ENCODE results near the gene SULF2.

SULF2 gene

DNA sequence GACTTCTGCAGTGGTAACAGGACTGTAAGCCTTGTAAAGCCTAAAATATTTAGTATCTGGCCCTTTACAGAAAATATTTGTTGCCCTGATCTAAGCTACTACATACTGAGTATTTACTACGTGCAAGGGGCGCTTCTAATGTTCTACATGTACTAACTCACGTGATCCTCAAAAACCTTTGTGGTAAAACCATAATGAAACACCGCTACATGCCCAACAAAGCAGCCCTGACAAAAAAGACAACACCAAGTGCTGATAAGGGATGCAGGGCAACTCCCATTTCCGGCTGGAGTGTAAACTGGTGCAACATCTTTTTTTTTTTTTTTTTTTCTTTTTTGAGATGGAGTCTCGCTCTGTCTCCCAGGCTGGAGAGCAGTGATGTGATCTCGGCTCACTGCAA lies 85.0 kb downstream of the SULF2 start:
- DNase-seq (ENCODE audit: low read depth), result no peak
- no peak overlapping the region for H3K4me3 ChIP-seq (ENCODE audit: low read depth, low read length)

DNA sequence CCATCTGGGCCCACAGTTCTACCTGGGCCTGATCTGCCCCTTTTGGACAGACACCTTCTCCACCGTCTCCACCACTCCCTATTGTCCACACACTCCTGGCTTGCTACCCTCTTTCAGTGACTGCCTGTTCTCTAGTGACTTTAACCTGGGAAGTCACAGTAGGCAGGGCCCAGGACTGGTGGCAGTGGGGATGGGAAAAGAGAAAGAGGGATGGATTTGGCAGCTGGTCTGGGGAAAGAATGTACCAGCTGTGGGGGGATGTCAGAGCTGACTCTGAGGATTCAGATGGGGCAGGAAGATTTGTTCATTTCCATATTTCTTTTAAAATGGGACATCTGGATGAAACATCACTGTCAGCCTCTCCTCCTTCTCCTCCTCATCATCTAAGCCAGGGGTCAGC lies 85.5 kb downstream of the SULF2 start:
- no peak for DNase-seq (ENCODE audit: low read depth)
- no peak overlapping the region for H3K4me3 ChIP-seq (ENCODE audit: low read depth, low read length)

DNA sequence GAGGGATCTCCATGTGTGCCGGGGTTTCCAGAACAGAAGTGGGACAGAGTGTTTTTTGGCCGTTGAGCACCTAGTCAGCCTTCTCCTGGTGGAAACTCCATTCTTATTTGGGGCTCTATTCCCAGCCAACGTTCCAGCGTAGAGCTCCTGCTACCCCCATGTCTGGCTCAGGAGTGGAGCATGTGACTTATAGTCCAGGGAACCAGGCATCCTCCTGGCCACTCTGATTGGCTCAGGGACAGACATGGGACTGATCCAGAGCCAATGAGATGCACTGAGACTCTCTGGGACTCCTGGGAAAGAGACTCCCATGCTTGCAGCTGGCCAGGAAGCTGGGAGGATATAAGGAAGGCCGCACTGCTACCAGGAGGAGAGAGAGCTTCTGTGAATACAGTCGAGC lies 87.1 kb downstream of the SULF2 start:
- no peak for DNase-seq (ENCODE audit: low read depth)
- no peak overlapping the region for H3K4me3 ChIP-seq (ENCODE audit: low read depth, low read length)

- no peak overlapping the region for H3K4me3 ChIP-seq (ENCODE audit: low read depth, low read length)
- no peak for DNase-seq (ENCODE audit: low read depth)
These were observed 88.4 kb downstream of the SULF2 start for GRCh38 chr20:47696856-47697255.

- no peak for DNase-seq (ENCODE audit: low read depth)
- H3K4me3 ChIP-seq (ENCODE audit: low read depth, low read length), result no peak overlapping the region
These were observed 91.1 kb downstream of the SULF2 start for GRCh38 chr20:47694021-47694818.

- no peak for DNase-seq (ENCODE audit: low read depth)
- H3K4me3 ChIP-seq (ENCODE audit: low read depth, low read length), result no peak overlapping the region
These were observed 93.7 kb downstream of the SULF2 start for GRCh38 chr20:47691625-47692024.

DNA sequence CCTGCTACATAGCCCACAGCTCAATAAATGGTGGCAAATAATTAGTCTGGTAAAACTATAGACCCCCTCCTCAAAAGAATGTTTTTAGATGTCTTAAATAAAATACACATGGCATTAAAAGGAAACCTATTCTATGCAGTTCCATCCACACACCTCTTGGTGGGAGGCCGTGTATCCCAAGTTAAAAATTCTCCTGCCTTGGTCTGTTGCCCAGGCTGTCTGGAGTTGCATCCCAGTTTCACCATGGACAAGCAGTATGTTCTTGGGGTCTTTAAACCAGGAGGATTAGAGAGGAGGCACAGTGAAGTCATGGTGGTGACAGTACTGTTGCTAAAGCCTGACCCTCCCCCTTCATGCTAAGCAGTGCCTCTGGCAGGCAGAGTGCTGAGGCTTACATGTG lies 95.5 kb downstream of the SULF2 start:
- no peak overlapping the region for H3K4me3 ChIP-seq (ENCODE audit: low read depth, low read length)
- no peak for DNase-seq (ENCODE audit: low read depth)

DNA sequence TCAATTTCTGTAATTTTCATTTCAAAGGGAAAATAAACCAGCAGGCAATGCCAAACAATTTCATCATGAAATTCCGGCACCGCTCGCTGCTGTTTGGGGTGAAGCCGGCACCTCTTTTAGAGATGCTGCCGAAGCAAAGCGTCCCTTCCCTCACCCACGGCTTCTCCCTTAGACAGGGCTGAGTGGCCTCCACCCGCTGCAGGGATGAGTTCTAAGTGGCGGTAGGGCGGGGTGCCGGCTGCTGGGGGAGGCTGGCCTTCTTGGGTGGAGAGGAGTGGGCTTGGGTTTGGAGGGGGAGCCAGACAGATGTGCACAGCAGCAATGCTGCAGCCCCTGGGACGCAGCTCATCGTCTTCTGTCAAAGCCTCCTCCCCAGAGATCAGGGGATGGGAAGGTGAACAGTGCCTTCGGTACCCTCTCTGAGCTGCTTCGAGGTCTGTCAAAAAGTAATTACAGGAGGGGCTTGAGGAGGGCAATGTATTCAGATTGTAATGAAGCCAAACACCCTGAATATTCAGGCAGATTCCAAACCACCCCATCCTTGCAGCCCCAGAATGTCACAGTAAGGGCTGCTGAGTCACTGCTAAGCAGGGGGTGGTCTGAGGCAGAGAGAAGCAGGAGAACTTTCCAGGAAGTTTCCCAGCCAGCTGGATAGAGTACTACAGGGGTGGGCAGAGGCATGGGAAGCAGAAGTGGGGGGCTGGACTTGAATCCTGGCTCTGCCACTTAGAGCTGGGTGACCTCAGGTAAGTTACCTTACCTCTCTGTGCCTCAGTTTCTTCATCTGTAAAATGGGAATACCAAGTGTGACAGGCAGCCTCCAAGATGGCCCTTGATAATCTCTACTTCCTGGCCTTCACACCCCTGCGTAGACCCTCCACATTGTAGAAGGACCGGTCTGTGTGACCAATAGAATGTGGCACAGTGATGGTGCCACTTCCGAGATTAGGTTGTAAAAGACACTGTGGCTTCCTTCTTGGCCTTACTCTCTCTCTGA lies 96.6 kb downstream of the SULF2 start:
- no peak overlapping the region for H3K4me3 ChIP-seq (ENCODE audit: low read depth, low read length)
- no peak for DNase-seq (ENCODE audit: low read depth)

DNA sequence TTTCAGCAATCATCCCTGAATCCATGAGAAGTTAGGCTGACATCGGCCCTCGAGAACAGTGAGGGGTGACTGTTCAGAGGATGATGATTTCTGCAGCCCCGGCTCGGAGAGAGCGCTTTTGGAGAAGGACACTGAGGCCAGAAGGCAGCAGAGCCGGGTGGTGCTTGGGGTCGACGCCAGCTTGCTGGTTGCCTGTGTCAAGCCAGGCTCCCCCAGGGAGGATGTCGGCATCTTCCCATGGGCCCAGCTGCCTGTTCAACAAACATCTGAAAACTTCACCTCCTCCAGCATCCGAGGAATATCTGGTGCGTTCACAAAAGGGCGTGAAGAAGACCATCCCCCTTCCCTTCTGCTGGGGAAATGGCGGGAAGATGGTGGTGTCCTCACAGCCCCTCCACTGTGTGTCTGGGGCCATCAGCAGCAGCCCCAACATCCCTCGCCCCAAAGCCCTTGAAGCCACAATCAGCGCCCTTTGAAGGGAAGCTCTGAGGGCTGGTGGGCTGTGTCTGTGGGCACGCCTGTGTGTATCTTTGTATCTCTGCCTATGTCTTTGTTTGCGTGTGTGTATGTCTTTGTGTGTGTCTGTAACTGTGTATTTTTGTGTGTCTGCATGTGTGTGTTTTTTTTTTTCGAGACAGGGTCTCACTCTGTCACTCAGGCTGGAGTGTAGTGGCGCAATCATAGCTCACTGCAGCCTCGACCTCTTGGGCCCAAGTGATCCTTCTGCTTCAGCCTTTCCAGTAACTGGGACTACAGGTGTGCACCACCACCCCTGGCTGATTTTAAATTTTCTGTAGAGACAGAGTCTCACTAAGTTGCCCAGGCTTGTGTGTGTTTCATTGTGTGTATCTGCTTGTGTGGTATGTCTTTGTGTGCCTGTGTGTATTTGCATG lies 97.9 kb downstream of the SULF2 start:
- DNase-seq (ENCODE audit: low read depth), result no peak

DNA sequence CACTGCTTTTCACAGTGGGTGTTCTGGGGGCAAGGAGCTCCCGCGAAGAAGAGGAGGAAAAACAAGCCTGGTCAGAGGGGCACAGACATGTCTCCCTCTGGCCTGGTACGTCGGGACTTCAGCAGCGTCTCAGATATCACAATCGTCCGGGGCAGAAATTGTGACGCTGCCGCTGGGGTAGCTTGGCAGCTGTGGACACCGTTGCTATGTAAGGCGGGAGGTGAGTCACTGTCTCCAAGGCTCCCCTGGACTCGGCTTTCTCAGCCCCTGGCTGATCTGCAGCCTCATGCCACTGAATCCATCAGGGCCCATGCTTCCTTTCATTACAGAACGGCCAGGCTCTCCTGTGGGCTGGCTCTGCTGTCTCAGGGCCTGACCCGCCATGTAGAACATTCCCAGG lies 98.7 kb downstream of the SULF2 start:
- no peak overlapping the region for H3K4me3 ChIP-seq (ENCODE audit: low read depth, low read length)
- DNase-seq (ENCODE audit: low read depth), result peak; percentile 73

More for the DNA sequence above, 97.9 kb downstream of the SULF2 start:
- H3K4me3 ChIP-seq (ENCODE audit: low read depth, low read length), result no peak overlapping the region

- DNase-seq (ENCODE audit: low read depth), result no peak
- H3K4me3 ChIP-seq (ENCODE audit: low read depth, low read length), result no peak overlapping the region
These were observed 100.8 kb downstream of the SULF2 start for GRCh38 chr20:47684306-47685080.

- H3K4me3 ChIP-seq (ENCODE audit: low read depth, low read length), result no peak overlapping the region
- DNase-seq (ENCODE audit: low read depth), result no peak
These were observed 102.4 kb downstream of the SULF2 start for GRCh38 chr20:47682916-47683315.

GRCh38 chr20:47682028-47682783 lies 103.1 kb downstream of the SULF2 start:
- H3K4me3 ChIP-seq (ENCODE audit: low read depth, low read length), result no peak overlapping the region
- no peak for DNase-seq (ENCODE audit: low read depth)

DNA sequence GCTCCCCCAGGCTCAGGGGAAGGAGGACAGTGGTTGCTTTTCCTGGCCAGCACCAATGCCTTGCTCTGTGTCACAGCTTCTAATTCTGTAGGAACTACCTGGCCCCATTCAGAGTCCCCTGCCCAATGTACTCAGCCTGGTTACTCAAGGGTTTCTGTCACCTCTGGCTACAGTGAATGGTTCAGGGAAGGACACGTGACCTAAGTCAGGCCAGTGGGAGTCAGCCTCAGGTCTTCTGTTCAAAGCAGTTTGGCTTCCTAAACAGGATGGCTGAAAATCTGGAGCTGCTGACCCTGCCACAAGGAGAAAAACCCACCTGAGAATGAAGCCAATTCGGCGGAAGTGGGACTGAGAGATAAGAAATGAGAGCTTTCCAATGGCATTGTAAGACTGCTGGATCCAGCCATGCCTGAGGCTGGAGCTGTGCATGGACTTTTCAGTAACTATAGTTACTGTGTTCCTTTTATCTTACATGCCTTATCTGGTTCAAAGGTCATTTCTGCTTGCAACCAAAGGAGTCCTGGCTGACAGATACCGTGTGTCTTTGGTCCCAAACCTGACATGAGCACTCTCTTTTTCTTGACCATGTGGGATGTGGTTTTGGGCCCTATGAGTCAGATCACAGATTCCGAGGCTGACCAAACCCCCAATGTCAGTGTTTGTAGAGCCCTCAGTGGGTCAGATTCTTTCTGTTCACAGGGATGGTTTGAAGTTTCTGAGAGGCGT lies 104.3 kb downstream of the SULF2 start:
- H3K4me3 ChIP-seq (ENCODE audit: low read depth, low read length), result no peak overlapping the region
- no peak for DNase-seq (ENCODE audit: low read depth)

DNA sequence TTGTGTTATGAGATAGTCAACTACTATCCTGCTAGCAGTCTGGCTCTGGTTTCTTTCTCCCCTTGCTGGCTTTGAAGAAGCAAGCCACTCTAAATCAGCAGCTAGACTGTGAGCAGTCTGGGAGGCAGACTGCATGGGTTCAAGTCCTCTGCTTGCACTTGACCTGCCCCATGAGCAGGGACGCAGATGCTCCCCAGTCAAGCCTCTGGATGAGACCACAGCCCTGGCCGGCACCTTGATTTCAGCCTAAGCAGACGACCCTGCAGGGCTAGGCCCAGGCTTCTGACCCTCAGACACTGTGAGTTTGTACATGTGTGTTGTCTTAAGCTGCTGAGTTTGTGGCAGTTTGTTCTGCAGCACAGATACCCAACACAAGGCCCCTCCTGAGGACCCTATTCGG lies 105.8 kb downstream of the SULF2 start:
- H3K4me3 ChIP-seq (ENCODE audit: low read depth, low read length), result no peak overlapping the region
- no peak for DNase-seq (ENCODE audit: low read depth)

DNA sequence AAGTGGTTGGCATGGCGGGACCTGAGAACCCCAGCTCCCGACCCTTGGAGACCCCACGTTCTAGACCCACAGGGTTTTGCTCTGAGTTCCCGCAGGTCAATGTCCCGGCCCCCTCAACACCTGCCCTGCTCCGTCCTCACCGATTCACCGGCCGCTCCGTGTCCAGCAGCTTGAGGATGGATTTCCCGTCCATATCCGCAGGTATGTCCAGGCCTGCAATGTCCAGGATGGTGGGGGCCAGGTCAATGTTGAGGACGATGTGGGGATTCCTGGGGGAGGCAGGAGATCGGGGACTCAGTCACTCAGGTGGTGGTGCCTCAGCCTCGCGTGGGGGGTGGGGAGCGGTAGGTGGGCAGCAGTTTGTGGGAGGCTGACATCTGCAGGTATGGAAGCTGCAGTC lies 106.7 kb downstream of the SULF2 start:
- DNase-seq (ENCODE audit: low read depth), result no peak
- no peak overlapping the region for H3K4me3 ChIP-seq (ENCODE audit: low read depth, low read length)

DNA sequence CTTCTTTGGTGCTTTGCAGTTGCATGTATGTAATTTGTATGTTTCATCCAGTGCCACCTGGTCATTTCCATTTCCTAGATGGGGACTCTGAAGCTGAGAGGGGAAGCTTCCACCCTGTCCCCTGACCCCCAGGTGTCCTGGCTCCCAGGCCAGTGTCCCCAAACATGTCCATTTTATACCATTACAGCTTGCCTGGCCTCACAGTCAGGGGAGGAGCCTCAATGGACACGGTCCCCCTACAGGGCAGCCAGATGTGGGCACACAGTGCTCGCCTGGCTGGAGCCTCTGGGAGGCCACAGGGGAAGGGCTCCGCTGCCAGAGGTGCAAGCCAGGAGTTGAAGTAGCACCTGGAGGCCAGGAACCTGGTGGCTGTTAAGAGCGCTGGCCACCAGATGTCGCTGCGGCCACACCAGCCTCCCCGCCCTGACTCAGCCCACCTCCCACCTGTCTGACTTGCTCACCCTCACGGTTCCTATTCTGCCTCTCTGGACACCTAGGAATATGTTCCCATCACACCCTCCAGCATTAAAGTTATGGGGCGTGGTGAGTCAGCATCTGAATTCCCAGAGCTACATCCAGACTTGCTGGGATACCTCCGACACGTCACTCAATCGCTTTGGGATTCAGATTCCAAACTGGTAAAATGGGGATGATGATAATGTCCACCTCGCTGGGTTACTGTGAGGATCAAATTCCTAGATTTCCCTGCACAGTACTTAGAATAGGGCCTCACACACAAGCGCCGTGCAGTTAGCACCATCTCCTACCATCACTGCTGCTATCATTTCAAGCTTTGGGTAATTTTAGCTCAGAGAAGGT lies 107.4 kb downstream of the SULF2 start:
- no peak for DNase-seq (ENCODE audit: low read depth)
- H3K4me3 ChIP-seq (ENCODE audit: low read depth, low read length), result no peak overlapping the region
